Epithelial cell of esophagus (primary cell): Measurements from ENCODE around the gene EXOSC5.
"Not testable (repeated sequence)": the region's sequence is repeated elsewhere in the genome, so short reads cannot be mapped to it uniquely, and the experiment has no call there.

ENCODE experiments used
- DNase-seq: peaks from one replicate; pipeline ENCODE4 v3.0.0; 2010; ENCODE audit warnings: low read depth
- H3K4me3 ChIP-seq: 2 replicates; pipeline ENCODE4 v1.5.1; 2011; ENCODE audit warnings: mild to moderate bottlenecking, low read length, control low read depth
- CTCF ChIP-seq: IDR thresholded peaks from 2 replicates; pipeline ENCODE4 v1.5.1; 2011; ENCODE audit warnings: low read depth, mild to moderate bottlenecking, low read length, control low read depth, inconsistent platforms; ENCODE audit not compliant: insufficient read depth; ENCODE audit errors: missing control alignments

The EXOSC5 gene

GRCh38 chr19:41376241-41376997, 20.7 kb downstream of the EXOSC5 start, which contains the start of gene TMEM91:
TSS of gene TMEM91 (plus strand) at chr19:41376533. CDS start at chr19:41378310, 1,777 bp downstream.
- peak within 1 kb of the TSS; percentile 68 for H3K4me3 ChIP-seq
- DNase-seq: peak; percentile 53
- no peak for TF ChIP-seq CTCF

GRCh38 chr19:41373993-41374392, 23.2 kb downstream of the EXOSC5 start:
- H3K4me3 ChIP-seq: no peak overlapping the region
- peak; percentile 48 for DNase-seq
- no peak for TF ChIP-seq CTCF

GRCh38 chr19:41372501-41372900, 24.7 kb downstream of the EXOSC5 start:
- DNase-seq: no peak
- no peak overlapping the region for H3K4me3 ChIP-seq
- TF ChIP-seq CTCF: no peak

GRCh38 chr19:41371541-41371940, 25.6 kb downstream of the EXOSC5 start:
- TF ChIP-seq CTCF: no peak
- H3K4me3 ChIP-seq: no peak overlapping the region

GRCh38 chr19:41371119-41371518, 26.0 kb downstream of the EXOSC5 start:
- H3K4me3 ChIP-seq, DNase-seq: not testable (repeated sequence)

More at GRCh38 chr19:41371541-41371940, 25.6 kb downstream of the EXOSC5 start:
- no peak for DNase-seq

GRCh38 chr19:41369769-41370168, 27.4 kb downstream of the EXOSC5 start:
- TF ChIP-seq CTCF: no peak
- DNase-seq: no peak
- no peak overlapping the region for H3K4me3 ChIP-seq

- no peak for TF ChIP-seq CTCF
- DNase-seq: peak; percentile 90
- no peak overlapping the region for H3K4me3 ChIP-seq
Observed at GRCh38 chr19:41367848-41368301, 29.3 kb downstream of the EXOSC5 start.
